DND-41 (cell line): ENCODE results near the gene ZC3H12C.

Source experiments
- ATAC-seq: fragments of 200-7000 bp; cut with Tn5 transposase; 3 replicates; pipeline ENCODE4 v1.9.1; 2021; ENCODE audit warnings: low read depth; ENCODE audit not compliant: insufficient read depth
- DNase-seq: peaks from one replicate; pipeline ENCODE4 v3.0.0-alpha.2; 2020
- H2AFZ ChIP-seq: 2 replicates; pipeline ENCODE4 v1.6.0; 2012; ENCODE audit warnings: low read depth, low read length
- H3K27ac ChIP-seq: 2 replicates; pipeline ENCODE4 v1.5.1; 2012; ENCODE audit warnings: low read length, inconsistent platforms
- H3K27me3 ChIP-seq: fragments of 200-600 bp; sonication (generic); 2 replicates; pipeline ENCODE4 v1.6.0; 2012; ENCODE audit warnings: low read length, mild to moderate bottlenecking, inconsistent platforms; ENCODE audit not compliant: insufficient read depth, poor library complexity
- H3K36me3 ChIP-seq: 2 replicates; pipeline ENCODE4 v1.5.1; 2012; ENCODE audit warnings: low read length, inconsistent platforms; ENCODE audit not compliant: insufficient read depth
- H3K4me1 ChIP-seq: 2 replicates; pipeline ENCODE4 v1.5.1; 2012; ENCODE audit warnings: mild to moderate bottlenecking, low read length; ENCODE audit not compliant: insufficient read depth
- H3K4me2 ChIP-seq: 2 replicates; pipeline ENCODE4 v1.6.0; 2012; ENCODE audit warnings: mild to moderate bottlenecking, moderate library complexity, low read length, inconsistent platforms; ENCODE audit not compliant: insufficient read depth
- H3K4me3 ChIP-seq, 2 experiments: fragments of 200-600 bp in 1 of 2; shearing (Covaris generic) in 1 of 2; 2 replicates each; pipeline ENCODE4 v1.5.1; 2012 to 2016; ENCODE audit warnings: inconsistent platforms in 2 of 2, low read length in 2 of 2, mild to moderate bottlenecking in 2 of 2, low read depth in 1 of 2, moderate library complexity in 1 of 2
- H3K79me2 ChIP-seq: 2 replicates; pipeline ENCODE4 v1.6.0; 2012; ENCODE audit warnings: low read length, inconsistent platforms; ENCODE audit not compliant: insufficient read depth
- H3K9ac ChIP-seq: 2 replicates; pipeline ENCODE4 v1.6.0; 2012; ENCODE audit warnings: low read depth, mild to moderate bottlenecking, inconsistent platforms, low read length, moderate library complexity
- H3K9me3 ChIP-seq: 2 replicates; pipeline ENCODE4 v1.5.1; 2012; ENCODE audit warnings: low read length, moderate library complexity, mild to moderate bottlenecking, inconsistent platforms; ENCODE audit not compliant: insufficient read depth, severe bottlenecking
- H4K20me1 ChIP-seq: 2 replicates; pipeline ENCODE4 v1.6.0; 2012; ENCODE audit warnings: low read length; ENCODE audit not compliant: insufficient read depth
- EZH2 ChIP-seq: IDR thresholded peaks from 3 replicates; pipeline ENCODE4 v1.6.1; 2012; ENCODE audit warnings: borderline replicate concordance, low read depth, mild to moderate bottlenecking, moderate library complexity, low read length, inconsistent platforms; ENCODE audit not compliant: severe bottlenecking
- TF ChIP-seq, protein P1 (sequence below): IDR thresholded peaks from 2 replicates; pipeline ENCODE4 v1.5.1; 2012; ENCODE audit warnings: borderline replicate concordance, low read length, moderate library complexity, mild to moderate bottlenecking; ENCODE audit not compliant: poor library complexity, severe bottlenecking; ENCODE audit errors: extremely low read depth

The ZC3H12C gene

DNA sequence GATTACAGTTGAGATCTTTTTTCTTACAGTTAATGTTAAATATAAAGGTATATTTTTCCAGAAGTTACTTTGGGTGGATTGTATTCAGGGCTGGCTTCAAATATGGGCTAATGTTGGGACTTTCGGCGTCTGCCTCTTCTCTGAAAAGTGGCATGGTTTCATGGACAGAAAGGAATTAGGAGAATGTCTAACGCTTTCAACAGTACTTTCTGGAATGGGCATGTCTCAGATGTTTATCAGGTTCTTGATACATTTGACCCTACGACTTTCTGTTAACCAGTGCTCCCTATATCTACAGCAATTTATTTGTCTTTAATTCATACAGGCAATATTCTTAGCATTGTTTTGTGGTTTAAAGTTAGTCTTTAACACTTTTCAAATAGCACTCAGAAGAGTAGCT is 33.7 kb downstream of the ZC3H12C start:
- no peaks in the 10 kb centered on the region for H3K36me3 ChIP-seq
- DNase-seq (no peak), ATAC-seq (no peak)
- H3K27ac ChIP-seq = no peak overlapping the region
- H3K79me2 ChIP-seq = no peaks in the 10 kb centered on the region
- H2AFZ ChIP-seq = no peak overlapping the region
- TF ChIP-seq, protein P1, sequence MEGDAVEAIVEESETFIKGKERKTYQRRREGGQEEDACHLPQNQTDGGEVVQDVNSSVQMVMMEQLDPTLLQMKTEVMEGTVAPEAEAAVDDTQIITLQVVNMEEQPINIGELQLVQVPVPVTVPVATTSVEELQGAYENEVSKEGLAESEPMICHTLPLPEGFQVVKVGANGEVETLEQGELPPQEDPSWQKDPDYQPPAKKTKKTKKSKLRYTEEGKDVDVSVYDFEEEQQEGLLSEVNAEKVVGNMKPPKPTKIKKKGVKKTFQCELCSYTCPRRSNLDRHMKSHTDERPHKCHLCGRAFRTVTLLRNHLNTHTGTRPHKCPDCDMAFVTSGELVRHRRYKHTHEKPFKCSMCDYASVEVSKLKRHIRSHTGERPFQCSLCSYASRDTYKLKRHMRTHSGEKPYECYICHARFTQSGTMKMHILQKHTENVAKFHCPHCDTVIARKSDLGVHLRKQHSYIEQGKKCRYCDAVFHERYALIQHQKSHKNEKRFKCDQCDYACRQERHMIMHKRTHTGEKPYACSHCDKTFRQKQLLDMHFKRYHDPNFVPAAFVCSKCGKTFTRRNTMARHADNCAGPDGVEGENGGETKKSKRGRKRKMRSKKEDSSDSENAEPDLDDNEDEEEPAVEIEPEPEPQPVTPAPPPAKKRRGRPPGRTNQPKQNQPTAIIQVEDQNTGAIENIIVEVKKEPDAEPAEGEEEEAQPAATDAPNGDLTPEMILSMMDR = no peak
- H3K4me2 ChIP-seq = no peak overlapping the region
- H3K27me3 ChIP-seq = no peaks in the 10 kb centered on the region
- no peak overlapping the region for H3K4me3 ChIP-seq
- H3K4me1 ChIP-seq = no peaks in the 10 kb centered on the region
- H4K20me1 ChIP-seq = no peaks in the 10 kb centered on the region
- H3K9ac ChIP-seq = no peak overlapping the region
- H3K9me3 ChIP-seq = no peaks in the 10 kb centered on the region

DNA sequence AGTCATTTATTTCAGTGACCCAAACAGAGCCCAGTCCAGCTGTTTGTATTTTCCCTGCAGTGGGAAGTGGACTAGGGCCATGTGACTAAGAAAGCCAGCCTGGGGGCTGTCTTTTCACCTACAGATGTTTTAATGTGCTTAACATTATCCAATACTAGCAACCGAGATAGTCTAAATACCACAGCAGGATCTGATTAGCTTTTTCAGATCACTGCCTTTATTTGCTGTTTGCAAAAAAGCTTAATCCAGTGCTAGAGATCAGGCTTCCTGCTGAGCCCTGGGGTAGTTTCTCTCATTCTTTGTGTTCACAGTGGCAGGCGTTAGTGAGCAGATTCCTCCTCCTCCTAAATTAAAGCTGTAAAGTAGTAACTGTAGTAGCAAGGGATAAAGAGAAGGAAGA is 35.0 kb downstream of the ZC3H12C start:
- no peak for DNase-seq
- TF ChIP-seq EZH2 = no peak
- TF ChIP-seq, protein P1 = no peak
- Histone ChIP-seq H3K9me3 (no peaks in the 10 kb centered on the region), H3K4me2 (no peak overlapping the region), H2AFZ (no peak overlapping the region), H3K4me3 (no peak overlapping the region), H3K4me1 (no peaks in the 10 kb centered on the region), H3K27me3 (no peaks in the 10 kb centered on the region), H3K79me2 (no peaks in the 10 kb centered on the region), H3K36me3 (no peaks in the 10 kb centered on the region), H3K9ac (no peak overlapping the region), H3K27ac (no peak overlapping the region), H4K20me1 (no peaks in the 10 kb centered on the region)
- ATAC-seq = no peak

DNA sequence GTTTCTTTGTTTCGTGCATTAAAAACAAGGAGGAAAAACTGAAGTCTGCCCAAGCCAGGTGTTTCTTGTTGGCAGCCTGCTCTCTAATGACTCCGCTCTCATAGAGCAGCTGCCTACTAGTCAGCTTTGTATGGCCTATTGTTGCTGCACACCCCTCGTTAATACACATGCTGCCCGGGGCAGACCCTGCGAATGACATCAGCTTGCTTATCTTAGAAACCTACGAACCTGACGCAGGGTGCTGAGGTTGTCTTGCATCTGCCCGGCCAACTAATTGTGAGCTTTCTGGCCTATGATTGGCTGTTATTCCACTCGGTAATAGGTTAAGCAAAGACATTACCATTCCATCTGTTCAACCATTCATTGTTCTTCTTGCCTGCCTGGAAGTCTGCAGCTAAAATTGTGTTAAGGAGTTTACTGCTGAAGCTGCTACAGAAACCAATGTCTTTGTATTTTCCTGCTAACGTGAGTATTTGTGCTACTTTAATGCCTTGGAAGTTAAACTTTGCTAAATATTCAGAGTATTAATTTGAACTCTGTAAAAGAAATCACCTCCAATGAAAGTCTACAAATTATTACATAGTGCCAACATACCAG is 37.5 kb downstream of the ZC3H12C start:
- Histone ChIP-seq H3K4me2 (no peak overlapping the region), H3K79me2 (no peaks in the 10 kb centered on the region), H3K9ac (no peak overlapping the region), H2AFZ (no peak overlapping the region), H3K27me3 (no peaks in the 10 kb centered on the region), H3K36me3 (no peaks in the 10 kb centered on the region), H4K20me1 (no peaks in the 10 kb centered on the region), H3K4me1 (no peaks in the 10 kb centered on the region), H3K27ac (no peak overlapping the region), H3K9me3 (no peaks in the 10 kb centered on the region), H3K4me3 (no peak overlapping the region)
- no peak for TF ChIP-seq EZH2
- TF ChIP-seq, protein P1 = no peak
- DNase-seq (no peak), ATAC-seq (no peak)
